GM23248 (cell line): ENCODE results near the gene PIP4K2A.

ENCODE experiments used
- EZH2 ChIP-seq: fragments of 200-600 bp; sonication (generic); IDR thresholded peaks from 2 replicates; pipeline ENCODE4 v1.6.1; 2018; ENCODE audit warnings: antibody characterized with exemption, mild to moderate bottlenecking; ENCODE audit not compliant: insufficient read depth, poor library complexity, severe bottlenecking
- EZH2phosphoT487 ChIP-seq: fragments of 200-600 bp; sonication (generic); IDR thresholded peaks from 2 replicates; pipeline ENCODE4 v1.6.1; 2018; ENCODE audit warnings: antibody characterized with exemption, moderate library complexity, mild to moderate bottlenecking, low read depth; ENCODE audit not compliant: insufficient read depth

- TF ChIP-seq EZH2: no peak
- no peak for TF ChIP-seq EZH2phosphoT487
These were observed 40.4 kb downstream of the PIP4K2A start for GRCh38 chr10:22673785-22674572.
